Heart right ventricle (tissue), 16 donors: ENCODE data around the gene CUEDC1. TPM values are rescaled to one million over a fixed set of nuclear protein-coding genes. Genes with fewer than 3 reads are reported as not detected.
"Not testable (repeated sequence)": the region's sequence is repeated elsewhere in the genome, so short reads cannot be mapped to it uniquely, and the experiment has no call there.

Source experiments
- ATAC-seq, 8 donors: fragments of 200-7000 bp; cut with Tn5 transposase; one replicate each; pipeline ENCODE4 v1.9.1; 2020; ENCODE audit warnings: mild to moderate bottlenecking in 8 of 8, moderate library complexity in 8 of 8, moderate number of reproducible peaks in 1 of 8
- DNase-seq, 2 donors: peaks; one replicate each; pipeline ENCODE4 v3.0.0-alpha.2; 2020
- H3K27ac ChIP-seq, 10 donors: fragments of 200-600 bp; sonication (generic) in 2 of 10; one replicate each; pipeline versions ENCODE4 v1.5.0 to v1.8.0; 2020 to 2022; ENCODE audit warnings: mild to moderate bottlenecking in 3 of 10
- H3K27me3 ChIP-seq, 7 donors: fragments of 200-600 bp; one replicate each; pipeline ENCODE4 v1.8.0; 2021 to 2022; ENCODE audit warnings: mild to moderate bottlenecking in 2 of 7
- H3K36me3 ChIP-seq, 9 donors: fragments of 200-600 bp; sonication (generic) in 1 of 9; one replicate each; pipeline versions ENCODE4 v1.5.0 to v1.8.0; 2020 to 2022; ENCODE audit warnings: mild to moderate bottlenecking in 2 of 9
- H3K4me1 ChIP-seq, 9 donors: fragments of 200-600 bp; sonication (generic) in 1 of 9; one replicate each; pipeline versions ENCODE4 v1.5.0 to v1.8.0; 2020 to 2022; ENCODE audit warnings: mild to moderate bottlenecking in 4 of 9
- H3K4me3 ChIP-seq, 10 donors: fragments of 200-600 bp; sonication (generic) in 2 of 10; one replicate each; pipeline versions ENCODE4 v1.5.0 to v1.8.0; 2020 to 2022; ENCODE audit warnings: mild to moderate bottlenecking in 7 of 10, moderate library complexity in 2 of 10
- H3K9me3 ChIP-seq, 11 donors: fragments of 200-600 bp in 10 of 11; sonication (generic) in 2 of 11; one replicate each; pipeline versions ENCODE4 v1.5.0 to v1.8.0; 2013 to 2022; ENCODE audit warnings: mild to moderate bottlenecking in 2 of 11, control low read depth in 1 of 11, moderate library complexity in 1 of 11
- CTCF ChIP-seq, 9 donors: fragments of 200-600 bp; sonication (generic) in 2 of 9; IDR thresholded peaks; one replicate each; pipeline versions ENCODE4 v1.5.0 to v1.8.0; 2021 to 2022; ENCODE audit warnings: antibody characterized with exemption in 9 of 9, mild to moderate bottlenecking in 5 of 9, moderate library complexity in 1 of 9
- WGBS, 2 donors: extraction: QIAGEN DNeasy Blood & Tissue Kit; methylation state at CpG; one replicate each; pipeline ENCODE4 v1.1.7; 2013; ENCODE audit warnings: inconsistent platforms in 1 of 2; 5-methylcytosine and 5-hydroxymethylcytosine counted together
- intact Hi-C, 10 donors: fragments of 100-400 bp; cut with DNase I; formaldehyde crosslinking; loops; one replicate each; pipeline versions ENCODE4 v1.11.1 to v1.14.2; 2022
- polyA plus RNA-seq, 2 donors: library from polyadenylated mRNA; stranded (reverse); fragments of 200-250 nt; gene quantifications; one replicate each; pipeline ENCODE4 v1.2.3, GENCODE V29; 2013
- total RNA-seq, 10 donors: library from RNA; stranded (reverse); fragmentation: NEBNext Ultra II Directional in 3 of 10; extraction: Animal tissue kit (Norgen Biotek cat#: 25700) in 3 of 10; gene quantifications; one replicate each; pipeline versions ENCODE4 v1.2.1 to v1.2.4, GENCODE V29; 2021 to 2023
- donor health status: Arrhythmogenic right ventricular cardiomyopathy.
- donor health status: ischemic (EF 13 %, LVEDD 7.1; RV severe dilation, severe dysfunction).
- donor health status: healthy with polysubstance abuse.
- donor health status: DM: no; HTN: yes; CAD: no.
- donor health status: DM: no; HTN: no; CAD: no.
- donor health status: ischemic (EF 25% LVEDD 6.9; RV normal size, moderate dysfunction).
- donor health status: ischemic (EF 25% LVEDD 5.7; RV mildly dilated, moderate dysfunction).
- donor health status: healthy.
- donor health status: DM: yes; HTN: yes; CAD: no.
- donor health status: Ischemic cardiomyopathy.
- donor health status: ischemic (EF 35%, LVEDD 5.7; RV mildly dilated, moderate dysfunction).
- donor health status: nonischemic (EF 11% LVEDD 7.7; RV severe dilation, severe dysfunction).
- donor health status: DM: yes; HTN: yes; CAD: no.
- donor health status: PGD.
- donor health status: ischemic (EF 29% LVEDD 5.4; RV normal size, mild dysfunction).
- donor health status: nonischemic (EF 23%, LVEDD 6.1; RV moderate dilation, normal function).

CUEDC1 gene
- total and polyA plus RNA-seq, 12 donors = 26.9 to 65.0 (median 45.4) TPM

- WGBS, 2 donors = 95 to 98% methylated on average over 6 of the region's 6 CpGs
- Histone ChIP-seq H3K27ac (no peak overlapping the region), H3K4me1 (peaks cover 0 to 7% (median 0%) of the 10 kb centered on the region in 9 donors), H3K4me3 (no peak overlapping the region), H3K36me3 (no peaks in the 10 kb centered on the region), H3K9me3 (no peaks in the 10 kb centered on the region), H3K27me3 (no peaks in the 10 kb centered on the region)
- DNase-seq (no peak), ATAC-seq (no peak)
- no peak for TF ChIP-seq CTCF (IDR thresholded peaks at IDR 0.05)
- intact Hi-C loops = no loop called here
These were observed 7.9 kb upstream of the CUEDC1 start for GRCh38 chr17:57963149-57963511.

- no peak for DNase-seq
- no peak overlapping the region for H3K4me3 ChIP-seq
- H3K27me3 ChIP-seq = no peaks in the 10 kb centered on the region
- intact Hi-C loops = no loop called here
- ATAC-seq = no peak
- WGBS, 2 donors = 66 to 76% methylated on average over 8 of the region's 8 CpGs
- no peak overlapping the region for H3K27ac ChIP-seq
- peaks cover 0 to 7% (median 0%) of the 10 kb centered on the region in 9 donors for H3K4me1 ChIP-seq
- H3K36me3 ChIP-seq = no peaks in the 10 kb centered on the region
- no peak for TF ChIP-seq CTCF (IDR thresholded peaks at IDR 0.05)
- no peaks in the 10 kb centered on the region for H3K9me3 ChIP-seq
These were observed 7.3 kb upstream of the CUEDC1 start for GRCh38 chr17:57962279-57963148.

- TF ChIP-seq CTCF (IDR thresholded peaks at IDR 0.05) = no peak
- Histone ChIP-seq H3K27ac (no peak overlapping the region), H3K4me3 (no peak overlapping the region), H3K36me3 (no peaks in the 10 kb centered on the region), H3K9me3 (no peaks in the 10 kb centered on the region), H3K27me3 (peaks cover 0 to 4% (median 0%) of the 10 kb centered on the region in 7 donors), H3K4me1 (peaks cover 2 to 15% (median 12%) of the 10 kb centered on the region in 9 donors)
- intact Hi-C loops = loop anchor here in 3 of 10 donors (5.0 to 10.0 kb wide), 2 partner anchors 65 to 68 kb away; no protein-coding TSS in a partner anchor
- WGBS, 2 donors = 90 to 92% methylated on average over 6 of the region's 6 CpGs
- DNase-seq (no peak), ATAC-seq (no peak)
These were observed 4.7 kb upstream of the CUEDC1 start for GRCh38 chr17:57959929-57960328.

- intact Hi-C loops = loop anchor here in 3 of 10 donors (5.0 to 10.0 kb wide), 2 partner anchors 64 to 66 kb away; no protein-coding TSS in a partner anchor
- not testable (repeated sequence) for ATAC-seq, H3K27ac ChIP-seq, H3K4me3 ChIP-seq, DNase-seq, H3K9me3 ChIP-seq, H3K27me3 ChIP-seq, H3K36me3 ChIP-seq
- 98 to 99% methylated on average over 13 to 15 of the region's 15 CpGs for WGBS, 2 donors
- peaks cover 8 to 25% (median 22%) of the 10 kb centered on the region in 9 donors for H3K4me1 ChIP-seq
These were observed 3.2 kb upstream of the CUEDC1 start for GRCh38 chr17:57958391-57958790.

- intact Hi-C loops = loop anchor here in 3 of 10 donors (5.0 to 10.0 kb wide), 2 partner anchors 63 to 66 kb away; no protein-coding TSS in a partner anchor
- H3K36me3 ChIP-seq = no peaks in the 10 kb centered on the region
- no peak overlapping the region for H3K4me3 ChIP-seq
- 88 to 91% methylated on average over 3 of the region's 3 CpGs for WGBS, 2 donors
- no peak for TF ChIP-seq CTCF (IDR thresholded peaks at IDR 0.05)
- H3K4me1 ChIP-seq = peaks cover 11 to 30% (median 27%) of the 10 kb centered on the region in 9 donors
- no peaks in the 10 kb centered on the region for H3K9me3 ChIP-seq
- H3K27ac ChIP-seq = no peak overlapping the region
- no peak for ATAC-seq
- H3K27me3 ChIP-seq = peaks cover 0 to 4% (median 0%) of the 10 kb centered on the region in 7 donors
- no peak for DNase-seq
These were observed 2.7 kb upstream of the CUEDC1 start for GRCh38 chr17:57957886-57958285.
